OCI-LY3 (cell line): ENCODE measurements around the gene NANS.
"Not testable (repeated sequence)": the region's sequence is repeated elsewhere in the genome, so short reads cannot be mapped to it uniquely, and the experiment has no call there.

Experiments used
- CTCF ChIP-seq: fragments of 200-600, 300-600 bp; sonication (generic); IDR thresholded peaks from 2 replicates; pipeline ENCODE4 v1.5.1; 2014; ENCODE audit warnings: antibody characterized with exemption, low read length, low read depth
- EZH2phosphoT487 ChIP-seq: fragments of 200-600 bp; shearing (Covaris generic); IDR thresholded peaks from 2 replicates; pipeline ENCODE4 v1.6.1; 2018; ENCODE audit warnings: antibody characterized with exemption, mixed run types, low read depth

DNA sequence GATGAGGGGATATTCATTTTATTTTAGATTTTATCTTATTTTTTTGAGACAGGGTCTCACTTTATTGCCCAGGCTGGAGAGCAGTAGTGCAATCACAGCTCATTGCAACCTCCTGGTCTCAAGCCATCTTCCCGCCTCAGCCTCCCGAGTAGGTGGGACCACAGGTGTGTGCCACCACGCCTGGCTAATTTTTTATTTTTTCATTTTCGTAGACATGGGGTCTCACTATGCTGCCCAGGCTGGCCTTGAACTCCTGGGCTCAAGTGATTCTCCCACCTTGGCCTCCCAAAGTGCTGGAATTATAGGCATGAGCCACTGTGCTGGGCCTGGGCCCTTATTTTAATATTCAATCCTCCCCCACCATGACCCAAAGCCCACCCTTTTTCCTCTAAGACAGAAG, 73.5 kb downstream of the NANS start:
- TF ChIP-seq CTCF, EZH2phosphoT487: not testable (repeated sequence)
